Gastroesophageal sphincter (tissue), 4 donors: ENCODE data around the gene NCOA3. TPM values are rescaled to one million over a fixed set of nuclear protein-coding genes. Genes with fewer than 3 reads are reported as not detected.

Experiments used
- ATAC-seq: fragments of 150-250 bp; one replicate; pipeline ENCODE4 v1.9.1; 2016; ENCODE audit warnings: mild to moderate bottlenecking, moderate library complexity
- H3K27ac ChIP-seq, 4 donors: fragments of 200-600 bp; sonication (generic) in 3 of 4; 1 replicate in 3 of 4; 2 replicates in 1 of 4; pipeline ENCODE4 v1.5.1; 2016 to 2019
- H3K27me3 ChIP-seq: fragments of 200-600 bp; sonication (generic); one replicate; pipeline ENCODE4 v1.5.1; 2019
- H3K36me3 ChIP-seq, 2 donors: fragments of 200-600 bp; sonication (generic); one replicate each; pipeline ENCODE4 v1.5.1; 2019; ENCODE audit warnings: control low read depth in 1 of 2
- H3K4me1 ChIP-seq, 3 donors: fragments of 200-600 bp; sonication (generic); 1 replicate in 2 of 3; 2 replicates in 1 of 3; pipeline ENCODE4 v1.5.1; 2016 to 2019; ENCODE audit warnings: control low read depth in 2 of 3
- H3K4me3 ChIP-seq, 2 donors: fragments of 200-600 bp; sonication (generic); one replicate each; pipeline ENCODE4 v1.5.1; 2019; ENCODE audit warnings: mild to moderate bottlenecking in 1 of 2, moderate library complexity in 1 of 2
- H3K9me3 ChIP-seq, 3 donors: fragments of 200-600 bp; sonication (generic); one replicate each; pipeline ENCODE4 v1.5.1; 2017 to 2019; ENCODE audit warnings: control low read depth in 2 of 3
- CTCF ChIP-seq, 4 experiments: fragments of 200-600 bp in 2 of 4; fragments of 450-650 bp in 2 of 4; sonication (generic) in 1 of 4; IDR thresholded peaks; one replicate each; pipeline ENCODE4 v1.5.1; 2017 to 2019; ENCODE audit warnings: antibody characterized with exemption in 4 of 4, mild to moderate bottlenecking in 2 of 4, moderate library complexity in 2 of 4
- EP300 ChIP-seq: sonication (generic); formaldehyde crosslinking; IDR thresholded peaks from one replicate; pipeline ENCODE4 v1.6.1; 2017; ENCODE audit warnings: antibody characterized with exemption, mild to moderate bottlenecking
- POLR2A ChIP-seq, 2 donors: fragments of 450-650 bp; IDR thresholded peaks; one replicate each; pipeline ENCODE4 v1.6.1; 2017; ENCODE audit warnings: antibody characterized with exemption in 2 of 2, mild to moderate bottlenecking in 2 of 2, moderate library complexity in 1 of 2
- POLR2AphosphoS5 ChIP-seq: sonication (generic); formaldehyde crosslinking; IDR thresholded peaks from one replicate; pipeline ENCODE4 v1.6.1; 2017; ENCODE audit warnings: antibody characterized with exemption
- WGBS, 2 donors: methylation state at CpG; one replicate each; pipeline ENCODE4 v1.1.5; 2018; ENCODE audit warnings: low coverage in 1 of 2; 5-methylcytosine and 5-hydroxymethylcytosine counted together
- total RNA-seq, 4 donors: library from RNA; depleted of rRNA; stranded (reverse); fragments of >200 nt; gene quantifications; one replicate each; pipeline ENCODE4 v1.1.0, GENCODE V29; 2016

The NCOA3 gene
- total RNA-seq, 4 donors from 2014 or later = 28.8 to 44.5 (median 37.6) TPM

DNA sequence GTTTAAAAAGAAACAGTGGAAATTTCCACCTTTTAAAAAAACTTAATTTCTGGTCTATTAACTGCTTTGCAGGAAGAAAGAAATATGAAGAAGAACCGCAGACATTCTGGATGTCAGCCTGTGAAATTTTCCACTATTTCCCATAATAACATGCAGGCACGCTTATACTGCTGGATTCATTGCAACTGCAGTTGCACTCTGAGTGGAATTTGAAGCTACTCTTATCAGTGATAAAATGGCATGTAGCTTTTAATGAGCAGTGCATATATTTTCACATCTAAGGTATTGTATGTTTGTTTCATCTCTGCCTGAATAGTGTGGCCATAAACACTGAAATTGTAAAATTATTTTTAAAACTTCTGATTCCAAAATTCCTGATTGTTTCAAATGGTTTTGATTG lies 28.2 kb downstream of the NCOA3 start:
- Histone ChIP-seq H3K36me3 (no peaks in the 10 kb centered on the region), H3K9me3 (peaks cover 0 to 7% (median 0%) of the 10 kb centered on the region in 3 donors), H3K4me3 (no peak overlapping the region), H3K4me1 (peaks cover 0 to 10% (median 0%) of the 10 kb centered on the region in 3 donors), H3K27me3 (no peaks in the 10 kb centered on the region), H3K27ac (no peak overlapping the region)
- TF ChIP-seq POLR2AphosphoS5 (no peak), POLR2A (IDR thresholded peaks at IDR 0.05) (no peak), EP300 (no peak), CTCF (IDR thresholded peaks at IDR 0.05) (no peak)
- no peak for ATAC-seq
- 29 to 60% methylated on average over 2 of the region's 2 CpGs for WGBS, 2 donors

- H3K27me3 ChIP-seq = no peaks in the 10 kb centered on the region
- no peak overlapping the region for H3K4me3 ChIP-seq
- TF ChIP-seq POLR2A (IDR thresholded peaks at IDR 0.05) = no peak
- no peak for TF ChIP-seq CTCF (IDR thresholded peaks at IDR 0.05)
- no peak for TF ChIP-seq POLR2AphosphoS5
- no peak for TF ChIP-seq EP300
- H3K27ac ChIP-seq = no peak overlapping the region
- no peak for ATAC-seq
- H3K36me3 ChIP-seq = no peaks in the 10 kb centered on the region
- H3K9me3 ChIP-seq = peaks cover 0 to 5% (median 0%) of the 10 kb centered on the region in 3 donors
- H3K4me1 ChIP-seq = peaks cover 0 to 10% (median 0%) of the 10 kb centered on the region in 3 donors
- WGBS, 2 donors = 85% methylated on average over 1 of the region's 1 CpG; no CpG with 5 or more reads in 1 of the 2 donors
Observed at GRCh38 chr20:47531458-47531857, 29.8 kb downstream of the NCOA3 start.

GRCh38 chr20:47532002-47532401 lies 30.3 kb downstream of the NCOA3 start:
- H3K36me3 ChIP-seq = no peaks in the 10 kb centered on the region
- H3K4me1 ChIP-seq = peaks cover 0 to 10% (median 0%) of the 10 kb centered on the region in 3 donors
- no peak overlapping the region for H3K27ac ChIP-seq
- TF ChIP-seq CTCF (IDR thresholded peaks at IDR 0.05) (no peak), EP300 (no peak), POLR2A (IDR thresholded peaks at IDR 0.05) (no peak), POLR2AphosphoS5 (no peak)
- WGBS, 2 donors = 93 to 100% methylated on average over 1 to 3 of the region's 3 CpGs
- no peaks in the 10 kb centered on the region for H3K27me3 ChIP-seq
- no peak overlapping the region for H3K4me3 ChIP-seq
- no peaks in the 10 kb centered on the region for H3K9me3 ChIP-seq
- no peak for ATAC-seq

DNA sequence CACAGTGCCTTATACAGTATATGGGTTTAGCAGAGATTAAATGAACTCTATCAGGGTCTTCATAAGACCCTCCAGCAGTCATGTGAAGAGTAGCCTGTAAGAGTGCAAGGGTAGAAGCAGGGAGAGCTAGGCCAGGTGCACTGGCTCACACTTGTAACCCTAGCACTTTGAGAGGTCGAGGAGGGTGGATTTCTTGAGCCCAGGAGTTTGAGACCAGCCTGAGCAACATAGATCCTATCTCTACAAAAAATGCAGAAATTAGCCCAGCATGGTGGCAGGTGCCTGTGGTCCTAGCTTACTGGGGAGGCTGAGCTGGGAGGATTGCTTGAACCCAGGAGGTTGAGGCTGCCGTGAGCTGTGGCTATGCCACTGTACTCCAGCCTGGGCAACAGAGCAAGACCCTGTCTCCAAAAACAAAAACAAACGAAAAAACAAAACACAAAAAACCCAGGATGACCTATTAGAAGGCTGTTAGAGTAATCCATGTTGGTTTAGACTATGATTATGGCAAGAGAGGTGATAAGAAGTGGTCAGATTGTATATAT lies 31.9 kb downstream of the NCOA3 start:
- ATAC-seq = no peak
- Histone ChIP-seq H3K27me3 (no peaks in the 10 kb centered on the region), H3K27ac (no peak overlapping the region), H3K36me3 (no peaks in the 10 kb centered on the region), H3K4me3 (no peak overlapping the region), H3K9me3 (no peaks in the 10 kb centered on the region), H3K4me1 (peaks cover 0 to 10% (median 0%) of the 10 kb centered on the region in 3 donors)
- TF ChIP-seq POLR2A (IDR thresholded peaks at IDR 0.05) (no peak), POLR2AphosphoS5 (no peak), CTCF (IDR thresholded peaks at IDR 0.05) (no peak), EP300 (no peak)
- 93 to 100% methylated on average over 1 to 2 of the region's 3 CpGs for WGBS, 2 donors

DNA sequence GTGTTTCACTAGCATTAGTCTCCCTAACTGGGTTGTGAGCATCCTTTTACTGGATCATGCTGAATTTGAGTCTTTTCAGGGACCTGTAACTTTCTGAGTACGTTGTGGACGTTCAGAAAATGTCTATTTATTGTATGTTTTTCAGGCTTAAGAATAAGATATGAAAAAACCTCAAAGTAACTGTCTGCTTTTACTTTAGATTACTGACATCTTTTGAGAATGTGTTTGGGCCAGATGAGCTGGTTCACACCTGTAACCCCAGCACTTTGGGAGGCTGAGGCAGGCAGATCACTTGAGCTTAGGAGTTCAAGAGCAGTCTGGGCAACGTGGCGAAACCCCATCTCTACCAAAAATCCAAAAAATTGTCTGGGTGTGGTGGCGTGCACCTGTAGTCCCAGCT lies 32.7 kb downstream of the NCOA3 start:
- TF ChIP-seq CTCF (IDR thresholded peaks at IDR 0.05) = no peak
- no peak for TF ChIP-seq EP300
- no peak for TF ChIP-seq POLR2AphosphoS5
- TF ChIP-seq POLR2A (IDR thresholded peaks at IDR 0.05) = no peak
- H3K4me1 ChIP-seq = peaks cover 0 to 6% (median 0%) of the 10 kb centered on the region in 3 donors
- WGBS, 2 donors = 79 to 84% methylated on average over 5 of the region's 5 CpGs
- H3K4me3 ChIP-seq = no peak overlapping the region
- H3K27me3 ChIP-seq = no peaks in the 10 kb centered on the region
- H3K27ac ChIP-seq = no peak overlapping the region
- no peak for ATAC-seq
- H3K36me3 ChIP-seq = no peaks in the 10 kb centered on the region
- no peaks in the 10 kb centered on the region for H3K9me3 ChIP-seq
